Measurements from ENCODE around the gene RIPK4.

GRCh38 chr21:41745026-41745820 is 21.6 kb downstream of the RIPK4 start:
- no peak for TF ChIP-seq CTCF (conservative IDR thresholded peaks at IDR 0.05; ENCODE audit: low read depth, low read length)
- no peak for TF ChIP-seq EZH2 (IDR thresholded peaks at IDR 0.05; ENCODE audit: borderline replicate concordance, low read depth, low read length, poor library complexity, severe bottlenecking)
